Esophagus (tissue), 2 donors: ENCODE results near the gene SPIN3. TPM values are rescaled to one million over a fixed set of nuclear protein-coding genes. Genes with fewer than 3 reads are reported as not detected.
"Not testable (repeated sequence)": the region's sequence is repeated elsewhere in the genome, so short reads cannot be mapped to it uniquely, and the experiment has no call there.

ENCODE experiments used
- H3K27ac ChIP-seq, 2 donors: one replicate each; pipeline ENCODE4 v1.5.1; 2013; ENCODE audit warnings: low read depth in 2 of 2, mild to moderate bottlenecking in 2 of 2, inconsistent platforms in 1 of 2, low read length in 1 of 2, moderate library complexity in 1 of 2
- H3K27me3 ChIP-seq, 2 donors: one replicate each; pipeline ENCODE4 v1.6.1; 2013; ENCODE audit warnings: low read length in 2 of 2, control low read depth in 1 of 2, mild to moderate bottlenecking in 1 of 2; ENCODE audit not compliant: insufficient read depth in 2 of 2, control insufficient read depth in 1 of 2
- H3K36me3 ChIP-seq, 2 donors: one replicate each; pipeline ENCODE4 v1.6.1; 2013; ENCODE audit warnings: low read length in 1 of 2; ENCODE audit not compliant: control insufficient read depth in 2 of 2, insufficient read depth in 2 of 2
- H3K4me1 ChIP-seq, 2 donors: one replicate each; pipeline ENCODE4 v1.6.1; 2013; ENCODE audit warnings: low read length in 1 of 2; ENCODE audit not compliant: control insufficient read depth in 2 of 2, insufficient read depth in 2 of 2
- H3K4me3 ChIP-seq, 2 donors: one replicate each; pipeline ENCODE4 v1.5.1; 2013; ENCODE audit warnings: low read length in 2 of 2, mild to moderate bottlenecking in 2 of 2, low read depth in 1 of 2, moderate library complexity in 1 of 2
- H3K9me3 ChIP-seq, 2 donors: one replicate each; pipeline ENCODE4 v1.6.1; 2013; ENCODE audit warnings: mild to moderate bottlenecking in 2 of 2, low read depth in 1 of 2, low read length in 1 of 2, moderate library complexity in 1 of 2; ENCODE audit not compliant: control insufficient read depth in 2 of 2, insufficient read depth in 1 of 2
- WGBS, 2 donors: extraction: QIAGEN DNeasy Blood & Tissue Kit; methylation state at CpG; one replicate each; pipeline ENCODE4 v1.1.7; 2013; 5-methylcytosine and 5-hydroxymethylcytosine counted together
- polyA plus RNA-seq, 2 donors: library from polyadenylated mRNA; stranded (reverse); fragments of 200-250 nt; gene quantifications; one replicate each; pipeline ENCODE4 v1.2.3, GENCODE V29; 2013
- donor health status: healthy with polysubstance abuse.
- donor health status: Bipolar disorder and iron deficiency.

Gene SPIN3
- 1 to 10 TPM; 2.9 to 4.2 TPM for polyA plus RNA-seq

GRCh38 chrX:56995271-56995994 is at the start of gene SPIN3:
Gene SPIN3, minus strand, starts transcription at chrX:56995541. Its CDS starts 594 bp downstream, at chrX:56994947.
- Histone ChIP-seq H3K27me3 (no peaks in the 10 kb centered on the region), H3K9me3 (no peaks in the 10 kb centered on the region), H3K4me3 (peak within 1 kb of the TSS; percentile 62 to 69), H3K27ac (peak within 1 kb of the TSS; percentile 37 to 54), H3K4me1 (no peaks in the 10 kb centered on the region), H3K36me3 (no peaks in the 10 kb centered on the region)
- WGBS, 2 donors, result 1 to 31% methylated on average over 35 to 39 of the region's 39 CpGs

GRCh38 chrX:57044245-57044644 is 48.9 kb upstream of the SPIN3 start:
- H3K27ac ChIP-seq, result no peak overlapping the region
- peaks cover 0 to 4% of the 10 kb centered on the region in 2 donors for H3K27me3 ChIP-seq
- no peak overlapping the region for H3K4me3 ChIP-seq
- no peaks in the 10 kb centered on the region for H3K4me1 ChIP-seq
- H3K36me3 ChIP-seq, result no peaks in the 10 kb centered on the region
- 56 to 64% methylated on average over 3 of the region's 3 CpGs for WGBS, 2 donors
- H3K9me3 ChIP-seq, result no peaks in the 10 kb centered on the region

GRCh38 chrX:57037265-57037664 is 41.9 kb upstream of the SPIN3 start:
- H3K27me3 ChIP-seq, H3K4me3 ChIP-seq, H3K27ac ChIP-seq, H3K36me3 ChIP-seq, H3K9me3 ChIP-seq, H3K4me1 ChIP-seq: not testable (repeated sequence)
- WGBS, 2 donors, result 72 to 86% methylated on average over 7 of the region's 7 CpGs

- Histone ChIP-seq H3K27ac (peak overlapping the region in 1 of 2 donors; percentile 37), H3K4me1 (no peaks in the 10 kb centered on the region), H3K9me3 (no peaks in the 10 kb centered on the region), H3K27me3 (no peaks in the 10 kb centered on the region), H3K4me3 (peak overlapping the region; percentile 62 to 69), H3K36me3 (no peaks in the 10 kb centered on the region)
- WGBS, 2 donors, result 17 to 39% methylated on average over 26 of the region's 26 CpGs
These were observed 718 bp downstream of the SPIN3 start for GRCh38 chrX:56994375-56995270.

GRCh38 chrX:56987741-56988140 is 7.6 kb downstream of the SPIN3 start:
- no peaks in the 10 kb centered on the region for H3K9me3 ChIP-seq
- H3K36me3 ChIP-seq, result no peaks in the 10 kb centered on the region
- 89 to 90% methylated on average over 1 of the region's 1 CpG for WGBS, 2 donors
- no peaks in the 10 kb centered on the region for H3K4me1 ChIP-seq
- no peak overlapping the region for H3K27ac ChIP-seq
- H3K27me3 ChIP-seq, result peaks cover 0 to 3% of the 10 kb centered on the region in 2 donors
- H3K4me3 ChIP-seq, result no peak overlapping the region

- WGBS, 2 donors, result 64 to 73% methylated on average over 1 of the region's 1 CpG
- Histone ChIP-seq H3K9me3 (no peaks in the 10 kb centered on the region), H3K27me3 (peaks cover 0 to 7% of the 10 kb centered on the region in 2 donors), H3K4me3 (no peak overlapping the region), H3K36me3 (no peaks in the 10 kb centered on the region), H3K4me1 (no peaks in the 10 kb centered on the region), H3K27ac (no peak overlapping the region)
These were observed 9.2 kb downstream of the SPIN3 start for GRCh38 chrX:56986138-56986537.

- Histone ChIP-seq H3K27ac (no peak overlapping the region), H3K4me3 (no peak overlapping the region), H3K27me3 (peaks cover 0 to 7% of the 10 kb centered on the region in 2 donors), H3K36me3 (no peaks in the 10 kb centered on the region), H3K4me1 (no peaks in the 10 kb centered on the region), H3K9me3 (no peaks in the 10 kb centered on the region)
- 15 to 19% methylated on average over 1 of the region's 1 CpG for WGBS, 2 donors
These were observed 17.2 kb downstream of the SPIN3 start for GRCh38 chrX:56978172-56978571.

- no peaks in the 10 kb centered on the region for H3K9me3 ChIP-seq
- whole genome bisulfite sequencing, 2 donors, result 47 to 73% methylated on average over 2 of the region's 2 CpGs
- no peak overlapping the region for H3K27ac ChIP-seq
- H3K27me3 ChIP-seq, result peaks cover 0 to 4% of the 10 kb centered on the region in 2 donors
- H3K36me3 ChIP-seq, result no peaks in the 10 kb centered on the region
- no peaks in the 10 kb centered on the region for H3K4me1 ChIP-seq
- no peak overlapping the region for H3K4me3 ChIP-seq
These were observed 19.7 kb downstream of the SPIN3 start for GRCh38 chrX:56975611-56976010.

- WGBS, 2 donors, result 61 to 65% methylated on average over 3 of the region's 3 CpGs
- H3K27me3 ChIP-seq, result peaks cover 0 to 4% of the 10 kb centered on the region in 2 donors
- H3K4me3 ChIP-seq, result no peak overlapping the region
- H3K4me1 ChIP-seq, result no peaks in the 10 kb centered on the region
- peak overlapping the region in 1 of 2 donors; percentile 56 for H3K27ac ChIP-seq
- H3K9me3 ChIP-seq, result no peaks in the 10 kb centered on the region
- no peaks in the 10 kb centered on the region for H3K36me3 ChIP-seq
These were observed 20.9 kb downstream of the SPIN3 start for GRCh38 chrX:56974408-56974807.
